RWPE2 (cell line): Measurements from ENCODE around the gene TLE3.

Experiments used
- ATAC-seq: fragments of 200-7000 bp; cut with Tn5 transposase; 3 replicates; pipeline ENCODE4 v1.9.1; 2021; ENCODE audit warnings: low read depth
- DNase-seq: peaks from one replicate; pipeline ENCODE4 v3.0.0-alpha.2; 2020; ENCODE audit warnings: low spot score
- H3K27ac ChIP-seq: fragments of 450-650 bp; 2 replicates; pipeline ENCODE4 v1.5.1; 2017; ENCODE audit warnings: mild to moderate bottlenecking; ENCODE audit not compliant: poor library complexity, severe bottlenecking
- H3K27me3 ChIP-seq: fragments of 250-450 bp; sonication (Bioruptor Pico); 2 replicates; pipeline ENCODE4 v1.5.1; 2021; ENCODE audit warnings: mild to moderate bottlenecking, moderate library complexity; ENCODE audit not compliant: insufficient read depth, poor library complexity, severe bottlenecking
- H3K36me3 ChIP-seq: fragments of 250-450 bp; sonication (Bioruptor Pico); 2 replicates; pipeline ENCODE4 v1.5.1; 2020; ENCODE audit warnings: low read depth, mild to moderate bottlenecking, moderate library complexity
- H3K4me1 ChIP-seq: fragments of 250-450 bp; sonication (Bioruptor Pico); 2 replicates; pipeline ENCODE4 v1.5.1; 2021; ENCODE audit warnings: mild to moderate bottlenecking, moderate library complexity; ENCODE audit not compliant: insufficient read depth, poor library complexity, severe bottlenecking
- H3K4me3 ChIP-seq: fragments of 250-450 bp; sonication (Bioruptor Pico); 2 replicates; pipeline ENCODE4 v1.5.1; 2021; ENCODE audit warnings: mild to moderate bottlenecking, moderate library complexity; ENCODE audit not compliant: severe bottlenecking
- H3K9me3 ChIP-seq: fragments of 250-450 bp; sonication (Bioruptor Pico); 2 replicates; pipeline ENCODE4 v1.5.1; 2021; ENCODE audit warnings: mild to moderate bottlenecking, moderate library complexity; ENCODE audit not compliant: severe bottlenecking
- TF ChIP-seq, protein P1 (sequence below): fragments of 450-650 bp; IDR thresholded peaks from one replicate; pipeline ENCODE4 v1.5.1; 2017; ENCODE audit warnings: mild to moderate bottlenecking, moderate library complexity; ENCODE audit not compliant: poor library complexity, severe bottlenecking

Gene TLE3

GRCh38 chr15:70058642-70059360 lies 38.9 kb downstream of the TLE3 start:
- Histone ChIP-seq H3K27ac (no peak overlapping the region), H3K4me1 (no peaks in the 10 kb centered on the region), H3K9me3 (no peaks in the 10 kb centered on the region), H3K27me3 (no peaks in the 10 kb centered on the region), H3K4me3 (no peak overlapping the region), H3K36me3 (peaks cover 88% of the 10 kb centered on the region)
- DNase-seq, result peak; percentile 56
- TF ChIP-seq, protein P1, sequence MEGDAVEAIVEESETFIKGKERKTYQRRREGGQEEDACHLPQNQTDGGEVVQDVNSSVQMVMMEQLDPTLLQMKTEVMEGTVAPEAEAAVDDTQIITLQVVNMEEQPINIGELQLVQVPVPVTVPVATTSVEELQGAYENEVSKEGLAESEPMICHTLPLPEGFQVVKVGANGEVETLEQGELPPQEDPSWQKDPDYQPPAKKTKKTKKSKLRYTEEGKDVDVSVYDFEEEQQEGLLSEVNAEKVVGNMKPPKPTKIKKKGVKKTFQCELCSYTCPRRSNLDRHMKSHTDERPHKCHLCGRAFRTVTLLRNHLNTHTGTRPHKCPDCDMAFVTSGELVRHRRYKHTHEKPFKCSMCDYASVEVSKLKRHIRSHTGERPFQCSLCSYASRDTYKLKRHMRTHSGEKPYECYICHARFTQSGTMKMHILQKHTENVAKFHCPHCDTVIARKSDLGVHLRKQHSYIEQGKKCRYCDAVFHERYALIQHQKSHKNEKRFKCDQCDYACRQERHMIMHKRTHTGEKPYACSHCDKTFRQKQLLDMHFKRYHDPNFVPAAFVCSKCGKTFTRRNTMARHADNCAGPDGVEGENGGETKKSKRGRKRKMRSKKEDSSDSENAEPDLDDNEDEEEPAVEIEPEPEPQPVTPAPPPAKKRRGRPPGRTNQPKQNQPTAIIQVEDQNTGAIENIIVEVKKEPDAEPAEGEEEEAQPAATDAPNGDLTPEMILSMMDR, result no peak
- no peak for ATAC-seq

- H3K4me1 ChIP-seq, result no peaks in the 10 kb centered on the region
- ATAC-seq (no peak), DNase-seq (peak; percentile 72)
- H3K9me3 ChIP-seq, result no peaks in the 10 kb centered on the region
- no peaks in the 10 kb centered on the region for H3K27me3 ChIP-seq
- H3K4me3 ChIP-seq, result no peak overlapping the region
- H3K36me3 ChIP-seq, result peaks cover 88% of the 10 kb centered on the region
- TF ChIP-seq, protein P1, result no peak
- H3K27ac ChIP-seq, result no peak overlapping the region
Observed at GRCh38 chr15:70057931-70058641, 39.6 kb downstream of the TLE3 start.

DNA sequence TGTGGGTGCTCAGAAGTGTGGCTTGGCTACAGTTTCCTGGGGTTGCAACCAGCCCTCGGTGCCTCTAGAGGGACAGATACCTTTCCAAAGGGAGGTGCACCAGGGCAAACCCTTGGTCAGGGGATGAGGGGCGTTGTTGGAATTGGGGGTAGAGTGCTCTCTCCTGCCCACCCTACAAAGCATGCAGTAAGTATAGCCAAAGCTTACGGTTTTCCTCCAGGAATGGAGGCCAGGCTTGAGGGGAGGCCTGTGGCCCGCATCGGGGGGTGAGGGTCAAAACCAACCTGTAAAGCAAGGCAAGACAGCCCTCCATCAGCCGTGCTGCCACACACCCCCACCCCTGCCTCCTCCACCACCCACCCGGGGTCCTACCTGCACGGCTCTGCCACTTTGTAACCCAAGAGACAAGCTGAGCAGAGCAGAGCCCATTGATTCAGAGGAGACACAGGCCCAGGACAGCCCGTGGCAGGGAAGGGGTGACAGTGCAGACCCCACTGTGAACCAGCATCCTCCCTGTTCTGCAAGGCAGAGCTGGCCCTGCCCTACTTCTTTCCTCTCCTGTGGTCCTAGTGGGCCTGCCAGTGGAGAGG lies 41.5 kb downstream of the TLE3 start:
- H3K9me3 ChIP-seq, result no peaks in the 10 kb centered on the region
- H3K27me3 ChIP-seq, result no peaks in the 10 kb centered on the region
- H3K27ac ChIP-seq, result no peak overlapping the region
- DNase-seq (peak; percentile 69), ATAC-seq (no peak)
- no peaks in the 10 kb centered on the region for H3K4me1 ChIP-seq
- no peak overlapping the region for H3K4me3 ChIP-seq
- H3K36me3 ChIP-seq, result peaks cover 98% of the 10 kb centered on the region
- TF ChIP-seq, protein P1, result no peak

GRCh38 chr15:70055601-70056051 lies 42.1 kb downstream of the TLE3 start:
- no peaks in the 10 kb centered on the region for H3K27me3 ChIP-seq
- H3K36me3 ChIP-seq, result peaks cover 95% of the 10 kb centered on the region
- DNase-seq, result no peak
- H3K27ac ChIP-seq, result no peak overlapping the region
- ATAC-seq, result no peak
- TF ChIP-seq, protein P1, result no peak
- H3K4me3 ChIP-seq, result no peak overlapping the region
- no peaks in the 10 kb centered on the region for H3K4me1 ChIP-seq
- no peaks in the 10 kb centered on the region for H3K9me3 ChIP-seq
